HEK293T (cell line): ENCODE data around the gene VPS35L.

Source experiments
- FOXA1 ChIP-seq: fragments of 450-650 bp; IDR thresholded peaks from 2 replicates; pipeline ENCODE4 v1.6.1; 2016; ENCODE audit warnings: mild to moderate bottlenecking
- SUZ12 ChIP-seq: fragments of 450-650 bp; IDR thresholded peaks from 2 replicates; pipeline ENCODE4 v1.6.1; 2016; ENCODE audit warnings: mild to moderate bottlenecking

GRCh38 chr16:19621445-19621844 lies 65.9 kb downstream of the VPS35L start:
- TF ChIP-seq SUZ12 (no peak), FOXA1 (no peak)
